ENCODE measurements around the gene ATF6B.

ATF6B gene

DNA sequence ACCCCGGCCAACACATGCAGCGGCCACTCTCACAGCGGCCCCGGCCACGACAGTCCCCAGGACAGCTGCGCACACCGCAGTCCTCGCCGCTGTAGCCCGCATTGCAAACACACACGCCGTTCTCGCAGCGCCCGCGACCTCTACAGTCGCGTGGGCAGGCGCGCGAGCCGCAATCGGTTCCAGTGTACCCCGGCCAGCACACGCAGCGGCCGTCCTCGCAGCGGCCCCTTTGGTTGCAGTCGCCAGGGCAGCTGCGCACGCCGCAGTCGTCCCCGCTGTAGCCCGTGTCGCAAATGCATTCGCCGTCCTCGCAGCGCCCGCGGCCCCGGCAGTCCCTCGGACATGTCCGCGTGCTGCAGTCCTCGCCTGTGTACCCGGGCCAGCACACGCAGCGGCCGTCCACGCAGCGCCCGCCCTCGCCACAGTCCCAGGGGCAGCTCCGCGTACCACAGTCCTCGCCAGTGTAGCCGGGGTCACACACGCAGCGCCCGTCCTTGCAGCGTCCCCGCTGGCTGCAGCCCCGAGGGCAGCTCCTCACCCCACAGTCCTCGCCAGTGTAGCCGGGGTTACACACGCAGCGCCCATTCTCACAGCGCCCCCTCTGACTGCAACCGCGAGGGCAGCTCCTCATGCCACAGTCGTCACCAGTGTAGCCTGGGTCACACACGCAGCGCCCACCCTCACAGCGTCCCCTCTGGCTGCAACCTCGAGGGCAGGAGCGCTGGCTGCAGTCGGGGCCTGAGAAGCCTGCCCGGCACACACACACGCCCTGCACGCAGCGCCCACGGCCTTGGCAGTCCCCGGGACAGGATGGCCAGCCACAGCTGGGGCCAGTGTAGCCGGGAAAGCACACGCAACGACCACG is 31.4 kb downstream of the ATF6B start:
- no peak for TF ChIP-seq MYC (IDR thresholded peaks at IDR 0.05; ENCODE audit: low read depth, low read length)
- TF ChIP-seq, protein P1, sequence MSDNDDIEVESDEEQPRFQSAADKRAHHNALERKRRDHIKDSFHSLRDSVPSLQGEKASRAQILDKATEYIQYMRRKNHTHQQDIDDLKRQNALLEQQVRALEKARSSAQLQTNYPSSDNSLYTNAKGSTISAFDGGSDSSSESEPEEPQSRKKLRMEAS (IDR thresholded peaks at IDR 0.05; ENCODE audit: low read depth, low read length), result no peak
- TF ChIP-seq, protein P2, sequence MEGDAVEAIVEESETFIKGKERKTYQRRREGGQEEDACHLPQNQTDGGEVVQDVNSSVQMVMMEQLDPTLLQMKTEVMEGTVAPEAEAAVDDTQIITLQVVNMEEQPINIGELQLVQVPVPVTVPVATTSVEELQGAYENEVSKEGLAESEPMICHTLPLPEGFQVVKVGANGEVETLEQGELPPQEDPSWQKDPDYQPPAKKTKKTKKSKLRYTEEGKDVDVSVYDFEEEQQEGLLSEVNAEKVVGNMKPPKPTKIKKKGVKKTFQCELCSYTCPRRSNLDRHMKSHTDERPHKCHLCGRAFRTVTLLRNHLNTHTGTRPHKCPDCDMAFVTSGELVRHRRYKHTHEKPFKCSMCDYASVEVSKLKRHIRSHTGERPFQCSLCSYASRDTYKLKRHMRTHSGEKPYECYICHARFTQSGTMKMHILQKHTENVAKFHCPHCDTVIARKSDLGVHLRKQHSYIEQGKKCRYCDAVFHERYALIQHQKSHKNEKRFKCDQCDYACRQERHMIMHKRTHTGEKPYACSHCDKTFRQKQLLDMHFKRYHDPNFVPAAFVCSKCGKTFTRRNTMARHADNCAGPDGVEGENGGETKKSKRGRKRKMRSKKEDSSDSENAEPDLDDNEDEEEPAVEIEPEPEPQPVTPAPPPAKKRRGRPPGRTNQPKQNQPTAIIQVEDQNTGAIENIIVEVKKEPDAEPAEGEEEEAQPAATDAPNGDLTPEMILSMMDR (IDR thresholded peaks at IDR 0.05; ENCODE audit: low read depth, low read length), result no peak
- TF ChIP-seq POLR2A (IDR thresholded peaks at IDR 0.05; ENCODE audit: extremely low read depth, insufficient read length), result no peak
- no peak for DNase-seq (ENCODE audit: low read depth)
- no peak overlapping the region for H3K4me3 ChIP-seq (ENCODE audit: low read depth, low read length)

DNA sequence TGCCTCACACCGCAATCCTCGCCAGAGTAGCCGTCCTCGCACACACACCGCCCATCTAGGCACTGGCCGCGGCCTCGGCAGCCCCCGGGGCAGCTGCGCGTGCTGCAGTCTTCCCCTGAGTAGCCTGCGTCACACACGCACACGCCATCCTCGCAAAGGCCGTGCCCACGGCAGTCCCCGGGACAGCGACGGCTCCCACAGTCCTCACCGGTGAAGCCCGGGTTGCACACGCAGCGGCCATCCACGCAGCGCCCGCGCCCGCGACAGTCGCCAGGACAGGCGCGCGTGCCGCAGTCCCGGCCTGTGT is 32.0 kb downstream of the ATF6B start:
- no peak overlapping the region for H3K4me3 ChIP-seq (ENCODE audit: low read depth, low read length)
- no peak for DNase-seq (ENCODE audit: low read depth)

DNA sequence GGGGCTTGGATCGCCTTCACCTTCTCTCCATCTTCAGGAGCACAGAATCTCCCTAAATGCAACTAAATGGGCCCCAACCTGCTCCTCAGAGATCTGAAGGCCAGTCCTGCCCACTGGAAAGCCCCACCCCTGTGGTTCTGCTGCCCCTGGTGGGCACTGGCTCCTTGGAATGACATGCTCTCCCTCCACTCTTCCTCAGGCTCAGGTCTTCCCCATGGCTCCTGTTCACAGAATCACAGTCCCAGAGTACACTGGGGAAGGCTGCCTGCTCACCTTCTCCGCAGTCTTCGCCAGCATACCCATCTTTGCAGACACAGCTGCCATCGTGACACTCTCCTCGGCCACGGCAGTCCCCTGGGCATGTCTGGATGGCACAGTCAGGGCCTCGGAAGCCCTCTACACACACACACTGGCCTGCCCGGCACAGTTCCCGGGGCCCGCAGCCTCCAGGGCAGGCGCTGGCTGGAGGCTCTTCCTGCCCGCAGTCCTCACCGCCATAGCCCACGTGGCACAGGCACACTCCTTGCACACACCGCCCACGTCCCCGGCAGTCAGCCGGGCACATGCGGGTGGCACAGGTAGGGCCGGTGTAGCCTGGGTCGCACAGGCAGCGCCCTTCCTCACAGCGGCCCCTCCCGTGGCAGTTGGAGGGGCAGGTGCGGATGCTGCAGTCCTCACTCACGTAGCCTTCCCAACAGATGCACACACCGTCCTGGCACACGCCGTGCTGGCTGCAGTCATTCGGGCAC is 32.5 kb downstream of the ATF6B start:
- H3K4me3 ChIP-seq (ENCODE audit: low read depth, low read length), result no peak overlapping the region
- no peak for DNase-seq (ENCODE audit: low read depth)
- TF ChIP-seq, protein P1 (IDR thresholded peaks at IDR 0.05; ENCODE audit: low read depth, low read length), result no peak
- TF ChIP-seq POLR2A (IDR thresholded peaks at IDR 0.05; ENCODE audit: extremely low read depth, insufficient read length) (no peak), MYC (IDR thresholded peaks at IDR 0.05; ENCODE audit: low read depth, low read length) (no peak)
- TF ChIP-seq, protein P2 (IDR thresholded peaks at IDR 0.05; ENCODE audit: low read depth, low read length), result no peak

More for the DNA sequence above, 32.0 kb downstream of the ATF6B start:
- TF ChIP-seq POLR2A (IDR thresholded peaks at IDR 0.05; ENCODE audit: extremely low read depth, insufficient read length) (no peak), MYC (IDR thresholded peaks at IDR 0.05; ENCODE audit: low read depth, low read length) (no peak)
- TF ChIP-seq, protein P2 (IDR thresholded peaks at IDR 0.05; ENCODE audit: low read depth, low read length), result no peak
- TF ChIP-seq, protein P1 (IDR thresholded peaks at IDR 0.05; ENCODE audit: low read depth, low read length), result no peak

DNA sequence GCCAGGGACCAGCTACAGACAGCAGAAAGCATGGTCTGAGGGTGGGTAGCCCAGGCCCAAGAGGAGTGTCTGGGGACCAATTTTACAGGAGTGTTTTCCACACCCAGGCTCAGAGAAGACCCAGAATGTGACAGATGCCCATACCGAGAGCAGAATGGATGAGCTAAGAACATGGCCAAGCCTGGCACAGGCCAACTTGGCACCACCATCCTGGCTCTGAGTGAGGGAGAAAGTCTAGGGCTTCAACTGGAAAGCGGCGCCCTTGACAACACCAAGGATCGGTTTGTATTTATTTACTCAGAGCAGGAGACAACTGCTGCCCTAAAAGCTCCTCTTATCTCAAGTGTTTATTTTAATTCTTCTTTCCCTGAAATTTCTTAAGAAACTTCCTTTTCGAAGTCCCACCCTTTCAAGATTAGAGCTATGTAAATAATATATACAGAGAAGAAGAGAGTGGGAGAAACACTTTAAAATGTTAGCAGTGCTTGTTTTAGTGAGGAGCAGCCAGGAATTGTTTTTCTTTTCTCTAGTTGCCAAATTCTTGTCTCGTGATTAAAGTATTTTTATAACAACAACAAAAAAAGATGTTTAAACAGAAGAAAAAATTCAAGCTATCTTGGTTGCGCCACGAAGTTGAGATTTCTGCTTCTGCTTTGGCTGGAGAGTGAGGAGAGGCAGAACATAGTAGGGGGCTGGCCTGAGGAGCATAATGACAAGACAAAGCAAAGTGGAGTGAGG is 35.1 kb downstream of the ATF6B start:
- DNase-seq (ENCODE audit: low read depth), result no peak
- H3K4me3 ChIP-seq (ENCODE audit: low read depth, low read length), result no peak overlapping the region
- TF ChIP-seq MYC (IDR thresholded peaks at IDR 0.05; ENCODE audit: low read depth, low read length) (no peak), POLR2A (IDR thresholded peaks at IDR 0.05; ENCODE audit: extremely low read depth, insufficient read length) (no peak)
- TF ChIP-seq, protein P1 (IDR thresholded peaks at IDR 0.05; ENCODE audit: low read depth, low read length), result no peak
- TF ChIP-seq, protein P2 (IDR thresholded peaks at IDR 0.05; ENCODE audit: low read depth, low read length), result no peak

DNA sequence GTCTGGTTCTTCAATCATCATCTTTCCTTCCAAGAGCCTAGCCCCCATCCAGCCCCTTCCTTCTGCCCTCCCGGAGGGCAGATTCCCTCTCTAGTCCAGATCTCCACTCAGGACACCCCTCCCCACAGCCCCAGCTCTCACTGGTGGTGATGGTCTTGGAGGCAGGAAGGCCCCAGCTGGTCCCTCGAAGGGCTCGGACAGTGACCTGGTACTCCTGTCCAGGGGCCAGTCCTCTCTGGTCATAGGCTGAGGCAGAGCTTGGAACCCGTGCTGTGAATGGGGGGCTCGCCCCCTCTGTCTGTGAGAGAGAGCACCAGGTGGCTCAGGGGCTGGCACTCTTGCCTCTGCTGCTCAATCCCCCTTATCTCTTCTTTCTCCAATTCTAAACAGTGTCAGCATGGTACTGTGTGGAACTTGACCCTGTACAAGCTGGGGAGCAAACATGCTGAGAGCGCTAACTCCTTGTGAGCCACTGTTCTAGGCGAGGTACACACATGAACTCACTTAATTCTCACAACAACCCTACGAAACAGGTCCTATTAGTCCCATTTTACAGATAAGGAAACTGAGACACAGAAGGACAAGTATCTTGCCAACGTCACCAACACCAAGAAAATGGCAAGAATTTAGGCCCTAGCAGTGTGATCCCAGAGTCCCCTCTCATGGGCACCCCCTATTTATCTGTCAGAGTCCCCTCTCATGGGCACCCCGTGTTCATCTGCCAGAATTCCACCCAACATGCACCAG is 38.8 kb downstream of the ATF6B start:
- DNase-seq (ENCODE audit: low read depth), result no peak
- TF ChIP-seq, protein P1 (IDR thresholded peaks at IDR 0.05; ENCODE audit: low read depth, low read length), result no peak
- TF ChIP-seq, protein P2 (IDR thresholded peaks at IDR 0.05; ENCODE audit: low read depth, low read length), result no peak
- TF ChIP-seq POLR2A (IDR thresholded peaks at IDR 0.05; ENCODE audit: extremely low read depth, insufficient read length) (no peak), MYC (IDR thresholded peaks at IDR 0.05; ENCODE audit: low read depth, low read length) (no peak)
- H3K4me3 ChIP-seq (ENCODE audit: low read depth, low read length), result no peak overlapping the region
